HepG2 (cell line): ENCODE data around the gene JPH2. TPM values are rescaled to one million over a fixed set of nuclear protein-coding genes. Genes with fewer than 3 reads are reported as not detected.

Experiments
- CBX1 ChIP-seq: IDR thresholded peaks from one replicate; pipeline ENCODE4 v1.6.1; 2016; ENCODE audit warnings: antibody characterized with exemption, low read depth
- FOSL1 ChIP-seq: sonication (generic); formaldehyde crosslinking; IDR thresholded peaks from 2 replicates; pipeline ENCODE4 v1.9.0; 2021; ENCODE audit warnings: missing genetic modification reagents, borderline replicate concordance
- GLMP ChIP-seq: sonication (generic); formaldehyde crosslinking; IDR thresholded peaks from 2 replicates; pipeline ENCODE4 v1.9.0; 2021; ENCODE audit warnings: missing genetic modification reagents, mild to moderate bottlenecking, borderline replicate concordance
- GRHL1 ChIP-seq: sonication (generic); formaldehyde crosslinking; conservative IDR thresholded peaks from 2 replicates; pipeline ENCODE4 v1.8.0; 2022; ENCODE audit warnings: missing genetic modification reagents
- KDM1A ChIP-seq: IDR thresholded peaks from 2 replicates; pipeline ENCODE4 v1.6.1; 2016; ENCODE audit warnings: missing compliant biosample characterization
- KDM5B ChIP-seq: sonication (generic); formaldehyde crosslinking; IDR thresholded peaks from 2 replicates; pipeline ENCODE4 v1.4.0; 2020; ENCODE audit warnings: missing genetic modification reagents, mild to moderate bottlenecking, borderline replicate concordance
- KMT2A ChIP-seq: sonication (generic); formaldehyde crosslinking; IDR thresholded peaks from 2 replicates; pipeline ENCODE4 v1.4.0; 2020; ENCODE audit warnings: missing genetic modification reagents
- MED13 ChIP-seq: sonication (generic); formaldehyde crosslinking; IDR thresholded peaks from 2 replicates; pipeline ENCODE4 v1.5.0; 2020; ENCODE audit warnings: missing genetic modification reagents
- MTF2 ChIP-seq: sonication (generic); formaldehyde crosslinking; IDR thresholded peaks from 2 replicates; pipeline ENCODE4 v1.5.0; 2020; ENCODE audit warnings: missing genetic modification reagents, borderline replicate concordance
- NAIF1 ChIP-seq: sonication (generic); formaldehyde crosslinking; IDR thresholded peaks from 2 replicates; pipeline ENCODE4 v1.5.0; 2020; ENCODE audit warnings: mild to moderate bottlenecking, missing genetic modification reagents, borderline replicate concordance
- NFRKB ChIP-seq: fragments of 450-650 bp; IDR thresholded peaks from 2 replicates; pipeline ENCODE4 v1.6.1; 2017
- PBX3 ChIP-seq: sonication (generic); formaldehyde crosslinking; IDR thresholded peaks from 2 replicates; pipeline ENCODE4 v1.8.1; 2023; ENCODE audit warnings: missing genetic modification reagents, inconsistent platforms, borderline replicate concordance
- POLR2AphosphoS2 ChIP-seq: IDR thresholded peaks from 2 replicates; pipeline ENCODE4 v1.6.1; 2011; ENCODE audit warnings: low read depth, low read length, improper control_type of control experiment
- RARG ChIP-seq: sonication (generic); formaldehyde crosslinking; IDR thresholded peaks from 2 replicates; pipeline ENCODE4 v1.4.0; 2020; ENCODE audit warnings: low read depth, mild to moderate bottlenecking, missing genetic modification reagents
- STAT6 ChIP-seq: sonication (generic); formaldehyde crosslinking; IDR thresholded peaks from 2 replicates; pipeline ENCODE4 v1.4.0; 2020; ENCODE audit warnings: missing genetic modification reagents, mild to moderate bottlenecking, borderline replicate concordance
- TCF7L2 ChIP-seq: IDR thresholded peaks from 2 replicates; pipeline ENCODE4 v1.6.1; 2011; ENCODE audit warnings: mild to moderate bottlenecking, low read depth, low read length, moderate library complexity
- THYN1 ChIP-seq: sonication (generic); formaldehyde crosslinking; IDR thresholded peaks from 2 replicates; pipeline ENCODE4 v1.8.1; 2023; ENCODE audit warnings: low read depth, mild to moderate bottlenecking, moderate library complexity, missing genetic modification reagents, borderline replicate concordance
- ZBTB20 ChIP-seq: sonication (generic); formaldehyde crosslinking; IDR thresholded peaks from 2 replicates; pipeline ENCODE4 v1.8.1; 2023; ENCODE audit warnings: missing genetic modification reagents, low read depth, mild to moderate bottlenecking, borderline replicate concordance
- ZFP91 ChIP-seq: sonication (generic); formaldehyde crosslinking; IDR thresholded peaks from 2 replicates; pipeline ENCODE4 v1.9.0; 2022; ENCODE audit warnings: missing genetic modification reagents, mild to moderate bottlenecking, borderline replicate concordance
- ZNF326 ChIP-seq: sonication (generic); formaldehyde crosslinking; IDR thresholded peaks from 2 replicates; pipeline ENCODE4 v1.4.0; 2020; ENCODE audit warnings: missing genetic modification reagents, borderline replicate concordance
- polyA plus RNA-seq, 8 experiments: library from polyadenylated mRNA; depleted of rRNA in 3 of 8; stranded (reverse) in 7 of 8; unstranded in 1 of 8; fragments of >200 nt; fragmentation: Illumina TruSeq in 4 of 8; extraction: Trizol in 4 of 8; gene quantifications; 2 replicates each; pipeline versions ENCODE4 v1.2.1 to v1.2.3, GENCODE V29; 2011 to 2016; ENCODE audit warnings: low read depth in 4 of 8, missing spikeins in 1 of 8, mixed read lengths in 1 of 8; ENCODE audit not compliant: insufficient read depth in 1 of 8
- total RNA-seq, 5 experiments: library from RNA; depleted of rRNA; stranded (reverse); fragments of >200 nt; fragmentation: Illumina TruSeq; extraction: Trizol; gene quantifications; 2 replicates each; pipeline ENCODE4 v1.2.3, GENCODE V29; 2016; ENCODE audit warnings: low read depth in 1 of 5

JPH2 gene
- total and polyA plus RNA-seq, 2 of the 13 experiments (the other 11 are each of a cell fraction or from before 2014, with no cell fraction given) = 0.42 TPM; not detected in 1

GRCh38 chr20:44209686-44210405 lies 22.9 kb upstream of the JPH2 start (continued):
- TF ChIP-seq ZFP91 (no peak; the same call in 1 of the 2 replicates), GRHL1 (CRISPR knock-in tag) (no peak), ZBTB20 (CRISPR knock-in tag) (no peak), THYN1 (CRISPR knock-in tag) (no peak), POLR2AphosphoS2 (no peak), MED13 (CRISPR knock-in tag) (0 out of 2 replicates have a peak, but pooled peaks have one; percentile 11), KDM5B (CRISPR knock-in tag) (peak; percentile 46), TCF7L2 (no peak), STAT6 (CRISPR knock-in tag) (peak; percentile 23; the same call in 1 of the 2 replicates), KMT2A (CRISPR knock-in tag) (no peak; the same call in 1 of the 2 replicates), CBX1 (no peak), MTF2 (CRISPR knock-in tag) (no peak), PBX3 (CRISPR knock-in tag) (peak; percentile 7; the same call in 1 of the 2 replicates), NAIF1 (CRISPR knock-in tag) (0 out of 2 replicates have a peak, but pooled peaks have one; percentile 54), ZNF326 (CRISPR knock-in tag) (no peak), RARG (CRISPR knock-in tag) (no peak), GLMP (no peak; the same call in 1 of the 2 replicates), NFRKB (no peak), KDM1A (CRISPR knock-in tag) (no peak), FOSL1 (CRISPR knock-in tag) (0 out of 2 replicates have a peak, but pooled peaks have one; percentile 35)
